Hepatocyte (in vitro differentiated cells): ENCODE results near the gene FGF2.
"Not testable (repeated sequence)": the region's sequence is repeated elsewhere in the genome, so short reads cannot be mapped to it uniquely, and the experiment has no call there.

Source experiments
- EZH2 ChIP-seq: fragments of 200-600 bp; sonication (generic); IDR thresholded peaks from 2 replicates; pipeline ENCODE4 v1.6.1; 2016; ENCODE audit warnings: antibody characterized with exemption, mild to moderate bottlenecking, borderline replicate concordance
- EZH2phosphoT487 ChIP-seq: fragments of 200-600 bp; sonication (generic); IDR thresholded peaks from one replicate; pipeline ENCODE4 v1.6.1; 2018; ENCODE audit warnings: antibody characterized with exemption, mild to moderate bottlenecking, low read depth, moderate library complexity; ENCODE audit not compliant: unreplicated experiment, severe bottlenecking
- TF ChIP-seq, protein P1 (sequence below): fragments of 200-600 bp; sonication (generic); IDR thresholded peaks from 2 replicates; pipeline ENCODE4 v1.5.1; 2016; ENCODE audit warnings: antibody characterized with exemption, mild to moderate bottlenecking; ENCODE audit not compliant: poor library complexity

DNA sequence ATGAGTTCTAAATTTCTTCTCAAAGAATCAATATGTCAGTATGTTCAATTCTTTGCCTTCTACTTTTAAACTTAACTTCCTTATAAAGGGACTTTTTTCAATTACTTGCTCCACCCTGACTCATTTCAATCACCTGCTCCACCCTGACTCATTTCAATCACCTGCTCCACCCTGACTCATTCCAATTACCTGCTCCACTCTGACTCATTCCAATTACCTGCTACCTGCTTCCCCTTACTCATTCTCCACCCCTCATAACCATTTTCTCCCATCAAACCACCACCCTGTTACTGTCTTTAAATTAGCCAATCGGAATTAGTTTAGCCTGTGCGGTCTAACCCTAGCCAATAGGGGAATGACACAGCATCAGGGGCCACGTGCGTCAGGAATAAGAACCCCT, 40.3 kb upstream of the FGF2 start:
- TF ChIP-seq, protein P1, sequence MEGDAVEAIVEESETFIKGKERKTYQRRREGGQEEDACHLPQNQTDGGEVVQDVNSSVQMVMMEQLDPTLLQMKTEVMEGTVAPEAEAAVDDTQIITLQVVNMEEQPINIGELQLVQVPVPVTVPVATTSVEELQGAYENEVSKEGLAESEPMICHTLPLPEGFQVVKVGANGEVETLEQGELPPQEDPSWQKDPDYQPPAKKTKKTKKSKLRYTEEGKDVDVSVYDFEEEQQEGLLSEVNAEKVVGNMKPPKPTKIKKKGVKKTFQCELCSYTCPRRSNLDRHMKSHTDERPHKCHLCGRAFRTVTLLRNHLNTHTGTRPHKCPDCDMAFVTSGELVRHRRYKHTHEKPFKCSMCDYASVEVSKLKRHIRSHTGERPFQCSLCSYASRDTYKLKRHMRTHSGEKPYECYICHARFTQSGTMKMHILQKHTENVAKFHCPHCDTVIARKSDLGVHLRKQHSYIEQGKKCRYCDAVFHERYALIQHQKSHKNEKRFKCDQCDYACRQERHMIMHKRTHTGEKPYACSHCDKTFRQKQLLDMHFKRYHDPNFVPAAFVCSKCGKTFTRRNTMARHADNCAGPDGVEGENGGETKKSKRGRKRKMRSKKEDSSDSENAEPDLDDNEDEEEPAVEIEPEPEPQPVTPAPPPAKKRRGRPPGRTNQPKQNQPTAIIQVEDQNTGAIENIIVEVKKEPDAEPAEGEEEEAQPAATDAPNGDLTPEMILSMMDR, result not testable (repeated sequence)
- TF ChIP-seq EZH2, EZH2phosphoT487: not testable (repeated sequence)
